BLaER1 treated with 17β-estradiol and CSF1 and Interleukin-3, amounts not matched to agents 10 nM and 100 nM (cell line): Measurements from ENCODE around the gene LRRC38.

Experiments
- H3K27ac ChIP-seq, 11 experiments: shearing (Covaris generic); formaldehyde crosslinking; 2 replicates each; pipeline ENCODE4 v1.8.1; 2022
- H3K27me3 ChIP-seq, 11 experiments: shearing (Covaris generic); formaldehyde crosslinking; 2 replicates each; pipeline ENCODE4 v1.8.1; 2022
- H3K36me3 ChIP-seq, 11 experiments: shearing (Covaris generic); formaldehyde crosslinking; 2 replicates each; pipeline ENCODE4 v1.8.1; 2022
- H3K4me1 ChIP-seq, 10 experiments: shearing (Covaris generic); formaldehyde crosslinking; 2 replicates each; pipeline ENCODE4 v1.8.1; 2022
- H3K4me2 ChIP-seq, 11 experiments: shearing (Covaris generic); formaldehyde crosslinking; 2 replicates each; pipeline ENCODE4 v1.8.1; 2022
- H3K4me3 ChIP-seq, 10 experiments: shearing (Covaris generic); formaldehyde crosslinking; 2 replicates each; pipeline ENCODE4 v1.8.1; 2022
- H3K9ac ChIP-seq, 11 experiments: shearing (Covaris generic); formaldehyde crosslinking; 2 replicates each; pipeline ENCODE4 v1.8.1; 2022
- H3K9me3 ChIP-seq, 11 experiments: shearing (Covaris generic); formaldehyde crosslinking; replicated peaks in 1 of 11; 2 replicates each; pipeline ENCODE4 v1.8.1; 2022
- H4K20me1 ChIP-seq, 11 experiments: shearing (Covaris generic); formaldehyde crosslinking; 2 replicates each; pipeline ENCODE4 v1.8.1; 2022
- Cebpa-rat ChIP-seq, 11 experiments: shearing (Covaris generic); IDR thresholded peaks; 2 replicates each; pipeline ENCODE4 v1.8.1; 2022

Gene LRRC38

DNA sequence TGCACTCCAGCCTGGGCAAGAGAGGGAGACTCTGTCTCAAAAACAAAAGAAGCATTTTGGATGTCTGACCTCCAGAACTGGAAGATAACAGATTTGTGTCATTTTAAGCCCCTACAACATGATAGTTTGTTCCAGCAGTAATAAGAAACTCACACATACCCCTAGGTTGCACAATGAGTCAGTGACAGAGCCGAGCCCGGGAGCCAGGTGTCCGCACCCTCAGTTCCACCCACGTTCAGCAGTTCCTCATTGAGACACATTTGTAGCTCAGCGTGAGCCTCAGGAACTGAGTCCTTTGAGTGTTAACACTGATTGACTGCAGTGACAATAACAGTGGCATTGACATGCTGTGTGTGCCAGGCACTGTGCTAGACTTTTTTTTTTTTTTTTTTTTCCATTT lies 19.8 kb downstream of the LRRC38 start:
- peak in 9 of 11 experiments; percentile 14 to 97 (median 84); a peak in 14 of 22 replicates for TF ChIP-seq Cebpa-rat (IDR thresholded peaks at IDR 0.05)
- Histone ChIP-seq H3K9ac (peak overlapping the region in 6 of 11 experiments; percentile 48 to 89 (median 78); a peak in 9 of 22 replicates), H3K9me3 (no peaks in the 10 kb centered on the region), H3K4me3 (no peak overlapping the region), H3K27ac (peak overlapping the region in 8 of 11 experiments; percentile 26 to 99 (median 92); a peak in 15 of 22 replicates), H3K4me2 (peak overlapping the region; percentile 6 to 95 (median 83); a peak in 21 of 22 replicates), H4K20me1 (no peaks in the 10 kb centered on the region), H3K27me3 (no peaks in the 10 kb centered on the region), H3K4me1 (peaks cover 24 to 100% (median 98%) of the 10 kb centered on the region in 10 experiments), H3K36me3 (no peaks in the 10 kb centered on the region)

GRCh38 chr1:13492711-13493110 lies 21.1 kb downstream of the LRRC38 start:
- no peaks in the 10 kb centered on the region for H4K20me1 ChIP-seq
- H3K36me3 ChIP-seq, result no peaks in the 10 kb centered on the region
- peaks cover 18 to 100% (median 99%) of the 10 kb centered on the region in 10 experiments; a peak in 19 of 20 replicates for H3K4me1 ChIP-seq
- H3K9ac ChIP-seq, result peak overlapping the region in 6 of 11 experiments; percentile 26 to 85 (median 60); a peak in 10 of 22 replicates
- no peak for TF ChIP-seq Cebpa-rat (IDR thresholded peaks at IDR 0.05)
- H3K27ac ChIP-seq, result peak overlapping the region in 7 of 11 experiments; percentile 44 to 99 (median 94); a peak in 14 of 22 replicates
- no peaks in the 10 kb centered on the region for H3K27me3 ChIP-seq
- no peaks in the 10 kb centered on the region for H3K9me3 ChIP-seq
- H3K4me3 ChIP-seq, result no peak overlapping the region
- H3K4me2 ChIP-seq, result peak overlapping the region; percentile 32 to 95 (median 83); a peak in 20 of 22 replicates

DNA sequence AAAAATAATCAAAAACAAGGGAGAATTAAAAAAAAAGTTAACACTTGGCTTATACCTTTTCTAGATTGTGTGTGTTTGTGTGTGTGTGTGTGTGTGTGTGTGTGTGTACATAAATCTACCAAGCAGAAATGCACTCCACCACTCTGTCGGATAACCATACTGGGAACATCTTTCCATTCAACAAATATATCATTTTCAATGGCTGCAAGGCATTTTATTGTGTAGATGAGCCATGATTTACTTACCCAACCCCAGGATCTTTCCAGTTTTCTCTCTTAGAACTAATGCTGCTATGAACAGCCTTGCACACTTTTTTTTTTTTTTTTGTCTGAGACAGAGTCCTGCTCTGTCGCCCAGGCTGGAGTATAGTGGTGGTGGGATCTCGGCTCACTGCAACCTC lies 25.8 kb downstream of the LRRC38 start:
- Histone ChIP-seq H3K27me3 (no peaks in the 10 kb centered on the region), H3K9ac (peak overlapping the region in 3 of 11 experiments; percentile 52 to 53 (median 53); a peak in 6 of 22 replicates), H3K4me1 (peaks cover 15 to 87% (median 74%) of the 10 kb centered on the region in 10 experiments; a peak in 19 of 20 replicates), H3K4me2 (peak overlapping the region in 9 of 11 experiments; percentile 14 to 89 (median 74); a peak in 18 of 22 replicates), H3K4me3 (no peak overlapping the region), H3K9me3 (no peaks in the 10 kb centered on the region), H3K36me3 (no peaks in the 10 kb centered on the region; a peak in 1 of 22 replicates), H4K20me1 (no peaks in the 10 kb centered on the region), H3K27ac (peak overlapping the region in 6 of 11 experiments; percentile 3 to 98 (median 55); a peak in 10 of 22 replicates)
- no peak for TF ChIP-seq Cebpa-rat (IDR thresholded peaks at IDR 0.05)

DNA sequence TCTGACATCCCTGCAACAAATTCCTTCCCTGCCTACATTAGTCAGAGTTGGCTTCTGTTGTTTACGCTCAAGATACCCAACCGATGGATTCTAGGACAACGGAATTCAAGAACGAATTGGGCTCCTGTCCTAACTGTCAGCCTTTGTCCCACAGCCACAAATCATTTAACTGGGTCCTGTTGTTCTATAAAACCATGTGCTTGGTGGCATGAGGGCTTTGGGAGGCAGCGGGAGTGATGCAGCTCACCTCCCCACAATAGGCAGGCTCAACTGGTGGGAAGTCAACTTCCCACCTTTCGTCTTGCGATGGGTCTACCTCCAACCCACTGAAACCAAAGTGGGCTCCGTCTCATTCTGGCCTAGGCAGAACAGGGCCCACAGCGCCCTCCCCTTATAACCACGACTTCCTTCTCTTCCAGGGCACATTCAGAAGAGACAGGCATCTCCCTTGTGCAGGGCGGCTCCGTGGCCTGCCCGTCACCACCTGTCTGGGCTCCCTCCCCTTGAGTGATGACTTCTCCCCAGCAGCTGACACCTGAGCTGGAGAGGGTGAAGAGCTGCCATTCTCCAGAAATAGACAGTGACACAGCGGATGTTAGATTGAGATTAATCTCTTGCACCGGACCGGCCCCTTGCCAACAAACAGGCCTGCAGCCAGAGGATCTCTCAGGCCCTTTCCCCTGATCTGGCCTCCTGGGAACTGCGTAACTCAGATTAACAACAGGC lies 26.5 kb downstream of the LRRC38 start:
- peaks cover 10 to 85% (median 67%) of the 10 kb centered on the region in 10 experiments; a peak in 19 of 20 replicates for H3K4me1 ChIP-seq
- no peak for TF ChIP-seq Cebpa-rat (IDR thresholded peaks at IDR 0.05)
- no peaks in the 10 kb centered on the region for H4K20me1 ChIP-seq
- H3K27me3 ChIP-seq, result no peaks in the 10 kb centered on the region
- H3K4me2 ChIP-seq, result peak overlapping the region; percentile 3 to 89 (median 72); a peak in 20 of 22 replicates
- H3K27ac ChIP-seq, result peak overlapping the region in 6 of 11 experiments; percentile 3 to 98 (median 55); a peak in 10 of 22 replicates
- no peaks in the 10 kb centered on the region for H3K9me3 ChIP-seq
- H3K4me3 ChIP-seq, result 0 out of 20 replicates have a peak overlapping the region, but pooled peaks of 1 of the 10 experiments have one; percentile 11
- no peaks in the 10 kb centered on the region; a peak in 1 of 22 replicates for H3K36me3 ChIP-seq
- H3K9ac ChIP-seq, result peak overlapping the region in 5 of 11 experiments; percentile 26 to 53 (median 52); a peak in 8 of 22 replicates

DNA sequence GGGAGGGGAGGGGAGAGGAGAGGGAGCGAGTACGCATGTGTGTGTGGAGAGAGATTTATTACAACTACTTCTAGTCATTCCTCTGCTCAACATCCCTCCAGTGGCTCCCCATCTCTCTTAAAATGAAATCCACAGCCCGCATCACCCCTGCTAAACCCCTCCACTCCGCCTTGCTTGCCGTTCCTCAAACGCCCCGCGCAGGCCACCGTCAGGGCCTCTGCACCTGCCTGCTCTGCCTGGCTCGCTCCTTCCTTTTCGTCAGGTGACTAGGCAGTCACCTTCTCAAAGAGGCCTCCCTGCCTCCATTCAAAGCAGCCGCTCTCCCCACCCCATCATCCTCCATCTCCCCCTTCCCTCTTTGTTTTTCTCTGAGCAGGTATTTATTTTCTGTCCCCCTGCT lies 29.9 kb downstream of the LRRC38 start:
- Histone ChIP-seq H3K27ac (no peak overlapping the region), H3K36me3 (no peaks in the 10 kb centered on the region; a peak in 1 of 22 replicates), H3K27me3 (no peaks in the 10 kb centered on the region), H3K4me3 (no peak overlapping the region), H3K4me1 (peaks cover 7 to 82% (median 56%) of the 10 kb centered on the region in 10 experiments; a peak in 18 of 20 replicates), H4K20me1 (no peaks in the 10 kb centered on the region), H3K9me3 (no peaks in the 10 kb centered on the region), H3K9ac (no peak overlapping the region), H3K4me2 (peak overlapping the region in 7 of 11 experiments; percentile 25 to 61 (median 49); a peak in 10 of 22 replicates)
- no peak for TF ChIP-seq Cebpa-rat (IDR thresholded peaks at IDR 0.05)

- H3K9ac ChIP-seq, result no peak overlapping the region
- no peak overlapping the region for H3K27ac ChIP-seq
- H3K9me3 ChIP-seq, result peaks cover 0 to 9% (median 4%) of the 10 kb centered on the region in 11 experiments; a peak in 7 of 22 replicates
- H3K27me3 ChIP-seq, result no peaks in the 10 kb centered on the region
- no peaks in the 10 kb centered on the region; a peak in 1 of 22 replicates for H3K36me3 ChIP-seq
- H3K4me1 ChIP-seq, result peaks cover 5 to 77% (median 51%) of the 10 kb centered on the region in 10 experiments; a peak in 18 of 20 replicates
- H4K20me1 ChIP-seq, result no peaks in the 10 kb centered on the region
- no peak for TF ChIP-seq Cebpa-rat (IDR thresholded peaks at IDR 0.05)
- 0 out of 22 replicates have a peak overlapping the region, but pooled peaks of 1 of the 11 experiments have one; percentile 18 for H3K4me2 ChIP-seq
- H3K4me3 ChIP-seq, result no peak overlapping the region
Measured at GRCh38 chr1:13482600-13482999, 31.2 kb downstream of the LRRC38 start.

GRCh38 chr1:13479171-13479856 lies 34.5 kb downstream of the LRRC38 start:
- Histone ChIP-seq H3K27me3 (no peaks in the 10 kb centered on the region), H3K4me1 (peaks cover 0 to 50% (median 33%) of the 10 kb centered on the region in 10 experiments; a peak in 16 of 20 replicates), H3K9ac (peak overlapping the region in 1 of 11 experiments; percentile 9; a peak in 1 of 22 replicates), H3K36me3 (peaks cover 0 to 8% (median 0%) of the 10 kb centered on the region in 11 experiments; a peak in 4 of 22 replicates), H3K4me3 (no peak overlapping the region), H3K27ac (peak overlapping the region in 3 of 11 experiments; percentile 7 to 43 (median 43); a peak in 4 of 22 replicates), H4K20me1 (no peaks in the 10 kb centered on the region), H3K9me3 (peaks cover 0 to 22% (median 12%) of the 10 kb centered on the region in 11 experiments; a peak in 13 of 22 replicates), H3K4me2 (peak overlapping the region in 10 of 11 experiments; percentile 16 to 71 (median 52); a peak in 18 of 22 replicates)
- TF ChIP-seq Cebpa-rat (IDR thresholded peaks at IDR 0.05), result no peak

DNA sequence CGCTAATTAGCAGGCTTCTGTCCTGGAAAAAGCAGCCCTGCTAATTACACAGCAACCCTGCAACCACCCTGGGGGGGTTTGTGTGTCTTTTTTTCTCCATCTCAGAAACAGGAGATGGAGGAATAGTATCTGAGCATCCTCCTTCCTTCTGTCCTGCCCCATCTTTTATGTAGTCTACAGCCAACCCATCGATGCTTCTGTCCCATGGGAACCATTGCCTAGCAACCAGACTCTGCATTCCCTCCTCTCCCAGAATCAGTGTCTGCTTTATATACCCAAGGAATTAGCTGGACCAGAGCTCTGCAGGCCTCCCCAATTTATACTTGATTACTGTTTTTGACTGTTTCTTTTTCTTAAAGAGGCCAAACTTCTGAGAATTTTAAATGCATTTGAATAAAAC lies 35.1 kb downstream of the LRRC38 start:
- TF ChIP-seq Cebpa-rat (IDR thresholded peaks at IDR 0.05), result no peak
- H4K20me1 ChIP-seq, result no peaks in the 10 kb centered on the region
- no peak overlapping the region for H3K9ac ChIP-seq
- peaks cover 0 to 22% (median 12%) of the 10 kb centered on the region in 11 experiments; a peak in 13 of 22 replicates for H3K9me3 ChIP-seq
- H3K36me3 ChIP-seq, result peaks cover 0 to 8% (median 0%) of the 10 kb centered on the region in 11 experiments; a peak in 4 of 22 replicates
- no peak overlapping the region for H3K4me3 ChIP-seq
- peaks cover 0 to 45% (median 30%) of the 10 kb centered on the region in 10 experiments; a peak in 16 of 20 replicates for H3K4me1 ChIP-seq
- no peaks in the 10 kb centered on the region for H3K27me3 ChIP-seq
- H3K4me2 ChIP-seq, result peak overlapping the region in 10 of 11 experiments; percentile 16 to 71 (median 52); a peak in 18 of 22 replicates
- no peak overlapping the region for H3K27ac ChIP-seq
